ENCODE results near the gene ERC2. TPM values are rescaled to one million over a fixed set of nuclear protein-coding genes. Genes with fewer than 3 reads are reported as not detected.

The ERC2 gene
- polyA plus RNA-seq, 2 of the 4 experiments (the other 2 are of a cell fraction), result 0.16 TPM; not detected in 1

DNA sequence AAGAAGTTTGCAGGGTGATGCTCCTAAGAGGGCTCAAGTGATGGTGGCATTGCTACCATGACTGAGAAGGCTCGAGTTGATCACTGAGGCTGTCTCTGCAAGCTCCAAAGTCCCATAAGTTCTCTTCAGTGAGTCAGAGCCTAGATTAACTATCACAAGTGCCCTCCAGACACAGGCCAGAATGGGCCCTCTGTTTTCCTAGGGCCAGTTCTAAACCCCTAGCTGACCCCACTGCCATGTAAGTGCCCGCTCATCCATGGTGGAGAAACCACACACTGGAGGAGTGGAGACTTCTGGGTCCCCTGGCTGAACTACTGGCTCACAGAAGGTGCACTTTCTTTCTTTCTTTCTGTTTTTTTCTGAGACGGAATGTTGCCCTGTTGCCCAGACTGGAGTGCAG, 893.6 kb downstream of the ERC2 start (continued):
- no peak for TF ChIP-seq EHMT2 (IDR thresholded peaks at IDR 0.05; ENCODE audit: low read depth)
- no peak for TF ChIP-seq TP53 (CRISPR knock-in tag; IDR thresholded peaks at IDR 0.05)
- TF ChIP-seq PBX3 (IDR thresholded peaks at IDR 0.05), result no peak
- TF ChIP-seq CBX8 (IDR thresholded peaks at IDR 0.05), result no peak
- TF ChIP-seq, protein P1, sequence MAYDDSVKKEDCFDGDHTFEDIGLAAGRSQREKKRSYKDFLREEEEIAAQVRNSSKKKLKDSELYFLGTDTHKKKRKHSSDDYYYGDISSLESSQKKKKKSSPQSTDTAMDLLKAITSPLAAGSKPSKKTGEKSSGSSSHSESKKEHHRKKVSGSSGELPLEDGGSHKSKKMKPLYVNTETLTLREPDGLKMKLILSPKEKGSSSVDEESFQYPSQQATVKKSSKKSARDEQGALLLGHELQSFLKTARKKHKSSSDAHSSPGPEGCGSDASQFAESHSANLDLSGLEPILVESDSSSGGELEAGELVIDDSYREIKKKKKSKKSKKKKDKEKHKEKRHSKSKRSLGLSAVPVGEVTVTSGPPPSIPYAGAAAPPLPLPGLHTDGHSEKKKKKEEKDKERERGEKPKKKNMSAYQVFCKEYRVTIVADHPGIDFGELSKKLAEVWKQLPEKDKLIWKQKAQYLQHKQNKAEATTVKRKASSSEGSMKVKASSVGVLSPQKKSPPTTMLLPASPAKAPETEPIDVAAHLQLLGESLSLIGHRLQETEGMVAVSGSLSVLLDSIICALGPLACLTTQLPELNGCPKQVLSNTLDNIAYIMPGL (CRISPR knock-in tag; IDR thresholded peaks at IDR 0.05; ENCODE audit: borderline replicate concordance), result no peak
- no peak for TF ChIP-seq RNF2 (IDR thresholded peaks at IDR 0.05; ENCODE audit: borderline replicate concordance, low read depth)

GRCh38 chr3:55572816-55573215, 895.5 kb downstream of the ERC2 start:
- TF ChIP-seq HOXB5 (CRISPR knock-in tag; IDR thresholded peaks at IDR 0.05) (no peak), ZC3H11A (IDR thresholded peaks at IDR 0.05) (no peak), JUN (IDR thresholded peaks at IDR 0.05) (no peak), TFCP2L1 (CRISPR knock-in tag; IDR thresholded peaks at IDR 0.05) (no peak)
- TF ChIP-seq, protein P2, sequence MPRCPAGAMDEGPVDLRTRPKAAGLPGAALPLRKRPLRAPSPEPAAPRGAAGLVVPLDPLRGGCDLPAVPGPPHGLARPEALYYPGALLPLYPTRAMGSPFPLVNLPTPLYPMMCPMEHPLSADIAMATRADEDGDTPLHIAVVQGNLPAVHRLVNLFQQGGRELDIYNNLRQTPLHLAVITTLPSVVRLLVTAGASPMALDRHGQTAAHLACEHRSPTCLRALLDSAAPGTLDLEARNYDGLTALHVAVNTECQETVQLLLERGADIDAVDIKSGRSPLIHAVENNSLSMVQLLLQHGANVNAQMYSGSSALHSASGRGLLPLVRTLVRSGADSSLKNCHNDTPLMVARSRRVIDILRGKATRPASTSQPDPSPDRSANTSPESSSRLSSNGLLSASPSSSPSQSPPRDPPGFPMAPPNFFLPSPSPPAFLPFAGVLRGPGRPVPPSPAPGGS (IDR thresholded peaks at IDR 0.05), result no peak
- WGBS (ENCODE audit: missing lambda C conversion rate), result 76% methylated on average over 2 of the region's 2 CpGs
- Histone ChIP-seq H3K9me3 (no peaks in the 10 kb centered on the region), H3K4me2 (no peak overlapping the region), H3K4me3 (no peak overlapping the region), H3K4me1 (no peaks in the 10 kb centered on the region), H3K27ac (no peak overlapping the region)
- FAIRE-seq (no peak), DNase-seq (ENCODE audit: low read depth in 1 of 2, low spot score in 1 of 2) (no peak), ATAC-seq (no peak)
- CTCF ChIA-PET, result interaction anchor here (0.8 kb wide), 1 partner anchor 110 kb away, joined by 3 read pairs; no protein-coding TSS in a partner anchor
- POLR2A ChIA-PET, result no interaction called here

DNA sequence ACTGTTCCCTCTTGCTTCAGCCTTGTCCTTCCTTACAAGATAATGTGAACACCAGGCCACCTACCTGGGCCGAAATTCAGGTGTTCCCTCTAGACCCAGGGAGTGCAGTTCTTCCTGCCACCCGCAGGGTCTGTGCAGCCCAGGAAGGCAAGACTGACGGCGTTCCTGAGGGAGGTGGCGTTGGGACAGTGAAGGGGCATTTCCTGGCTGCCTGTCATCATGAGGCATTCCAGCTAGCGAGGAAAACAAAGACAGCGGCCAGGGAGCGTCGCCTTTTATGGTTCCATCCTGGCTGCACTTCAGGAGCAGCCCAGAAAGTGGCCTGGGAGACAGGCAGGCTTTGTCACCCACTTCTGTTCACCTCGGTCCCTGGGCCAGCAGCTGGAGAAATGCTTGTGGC, 896.4 kb downstream of the ERC2 start:
- no peaks in the 10 kb centered on the region for H3K4me1 ChIP-seq
- CTCF ChIA-PET, result interaction anchor here (0.8 kb wide), 1 partner anchor 111 kb away, joined by 3 read pairs; no protein-coding TSS in a partner anchor
- ATAC-seq (no peak), FAIRE-seq (no peak), DNase-seq (ENCODE audit: low read depth in 1 of 2, low spot score in 1 of 2) (no peak)
- TF ChIP-seq ELK1 (IDR thresholded peaks at IDR 0.05; ENCODE audit: low read depth, low read length) (no peak), POLR2A (IDR thresholded peaks at IDR 0.05; ENCODE audit: low read length) (no peak), CBX8 (IDR thresholded peaks at IDR 0.05) (no peak), FOSL2 (IDR thresholded peaks at IDR 0.05) (no peak), FOSL2 (CRISPR knock-in tag; IDR thresholded peaks at IDR 0.05) (no peak), HOXA7 (CRISPR knock-in tag; IDR thresholded peaks at IDR 0.05) (no peak), ZNF302 (CRISPR knock-in tag; IDR thresholded peaks at IDR 0.05) (no peak), KDM5A (IDR thresholded peaks at IDR 0.05) (no peak), NFE2L2 (conservative IDR thresholded peaks at IDR 0.05; ENCODE audit: low read length) (no peak), RCOR1 (IDR thresholded peaks at IDR 0.05; ENCODE audit: low read depth, low read length) (no peak), EHF (CRISPR knock-in tag; IDR thresholded peaks at IDR 0.05) (no peak)
- H3K27ac ChIP-seq, result no peak overlapping the region
- H3K9me3 ChIP-seq, result no peaks in the 10 kb centered on the region
- WGBS (ENCODE audit: missing lambda C conversion rate), result 44% methylated on average over 10 of the region's 10 CpGs
- POLR2A ChIA-PET, result no interaction called here
- H3K4me3 ChIP-seq, result no peak overlapping the region
- no peak overlapping the region for H3K4me2 ChIP-seq
